Activated CD4-positive, alpha-beta memory T cell treated with anti-CD3 and anti-CD28 coated beads for 36 hours (primary cell): ENCODE results near the gene ERGIC1. TPM values are rescaled to one million over a fixed set of nuclear protein-coding genes. Genes with fewer than 3 reads are reported as not detected.

ENCODE experiments used
- CTCF ChIA-PET: fragments of 350-600 bp; sonication (Branson Sonifier 250); formaldehyde crosslinking; loops from one replicate; lab custom pipeline; 2021; ENCODE audit warnings: antibody characterized with exemption, inconsistent platforms; lab: Charles Lee
- POLR2A ChIA-PET: fragments of 350-600 bp; sonication (Branson Sonifier 250); formaldehyde crosslinking; loops from one replicate; lab custom pipeline; 2021; ENCODE audit warnings: antibody characterized with exemption; lab: Charles Lee
- DNase-seq: peaks from one replicate; pipeline ENCODE4 v3.0.0-alpha.2; 2020
- H3K27ac Mint-ChIP-seq: one replicate; pipeline ENCODE4 v1.8.0; 2021; ENCODE audit warnings: mixed read lengths
- H3K27me3 Mint-ChIP-seq: one replicate; pipeline ENCODE4 v1.8.0; 2021; ENCODE audit warnings: mixed read lengths
- H3K36me3 Mint-ChIP-seq: one replicate; pipeline ENCODE4 v1.8.0; 2021; ENCODE audit warnings: mixed read lengths
- H3K4me1 Mint-ChIP-seq: one replicate; pipeline ENCODE4 v1.8.0; 2021; ENCODE audit warnings: low read depth, mixed read lengths
- H3K4me3 Mint-ChIP-seq: one replicate; pipeline ENCODE4 v1.8.0; 2021; ENCODE audit warnings: mild to moderate bottlenecking, mixed read lengths
- H3K9me3 Mint-ChIP-seq: one replicate; pipeline ENCODE4 v1.8.0; 2021; ENCODE audit warnings: mixed read lengths
- intact Hi-C: fragments of 100-400 bp; cut with micrococcal nuclease; formaldehyde crosslinking; loops from one replicate; pipeline ENCODE4 v1.15.1; 2023
- total RNA-seq, 2 experiments: library from RNA; stranded (reverse); gene quantifications; one replicate each; pipeline ENCODE4 v1.2.3, GENCODE V29; 2021

ERGIC1 gene
- total RNA-seq, 2 experiments from 2014 or later = 41.9 to 42.7 TPM

- H3K36me3 Mint-ChIP-seq = no peaks in the 10 kb centered on the region
- H3K27me3 Mint-ChIP-seq = no peaks in the 10 kb centered on the region
- CTCF ChIA-PET = no interaction called here
- H3K27ac Mint-ChIP-seq = no peak overlapping the region
- no peak overlapping the region for H3K4me3 Mint-ChIP-seq
- intact Hi-C loops = no loop called here
- no peak for DNase-seq
- H3K4me1 Mint-ChIP-seq = peaks cover 10% of the 10 kb centered on the region
- H3K9me3 Mint-ChIP-seq = no peaks in the 10 kb centered on the region
- POLR2A ChIA-PET = no interaction called here
These were observed 36.3 kb downstream of the ERGIC1 start for GRCh38 chr5:172870291-172870714.

- H3K4me1 Mint-ChIP-seq = peaks cover 10% of the 10 kb centered on the region
- CTCF ChIA-PET = no interaction called here
- no peaks in the 10 kb centered on the region for H3K27me3 Mint-ChIP-seq
- intact Hi-C loops = no loop called here
- DNase-seq = no peak
- no peaks in the 10 kb centered on the region for H3K36me3 Mint-ChIP-seq
- no peaks in the 10 kb centered on the region for H3K9me3 Mint-ChIP-seq
- no peak overlapping the region for H3K27ac Mint-ChIP-seq
- POLR2A ChIA-PET = no interaction called here
- H3K4me3 Mint-ChIP-seq = no peak overlapping the region
These were observed 36.8 kb downstream of the ERGIC1 start for GRCh38 chr5:172870715-172871461.

- no peak for DNase-seq
- H3K4me1 Mint-ChIP-seq = peaks cover 11% of the 10 kb centered on the region
- H3K9me3 Mint-ChIP-seq = no peaks in the 10 kb centered on the region
- H3K27me3 Mint-ChIP-seq = no peaks in the 10 kb centered on the region
- no peak overlapping the region for H3K27ac Mint-ChIP-seq
- ChIA-PET POLR2A (interaction anchor here (1.2 kb wide), 1 partner anchor 119 kb away, joined by 3 read pairs; no protein-coding TSS in a partner anchor), CTCF (no interaction called here)
- H3K36me3 Mint-ChIP-seq = no peaks in the 10 kb centered on the region
- intact Hi-C loops = no loop called here
- no peak overlapping the region for H3K4me3 Mint-ChIP-seq
These were observed 37.5 kb downstream of the ERGIC1 start for GRCh38 chr5:172871536-172871935.

GRCh38 chr5:172871982-172872381 is 37.9 kb downstream of the ERGIC1 start:
- no peak for DNase-seq
- CTCF ChIA-PET = no interaction called here
- POLR2A ChIA-PET = interaction anchor here (1.2 kb wide), 1 partner anchor 120 kb away, joined by 3 read pairs; no protein-coding TSS in a partner anchor
- Mint-ChIP-seq H3K4me1 (peaks cover 11% of the 10 kb centered on the region), H3K9me3 (no peaks in the 10 kb centered on the region), H3K36me3 (no peaks in the 10 kb centered on the region), H3K4me3 (no peak overlapping the region), H3K27ac (no peak overlapping the region), H3K27me3 (no peaks in the 10 kb centered on the region)
- intact Hi-C loops = no loop called here

- Mint-ChIP-seq H3K36me3 (no peaks in the 10 kb centered on the region), H3K4me3 (no peak overlapping the region), H3K9me3 (no peaks in the 10 kb centered on the region), H3K4me1 (peaks cover 11% of the 10 kb centered on the region), H3K27me3 (no peaks in the 10 kb centered on the region), H3K27ac (no peak overlapping the region)
- CTCF ChIA-PET = interaction anchor here (1.6 kb wide), 1 partner anchor 162 kb away, joined by 3 read pairs; no protein-coding TSS in a partner anchor
- DNase-seq = no peak
- POLR2A ChIA-PET = no interaction called here
- intact Hi-C loops = no loop called here
These were observed 39.0 kb downstream of the ERGIC1 start for GRCh38 chr5:172872997-172873491.

GRCh38 chr5:172873513-172873912 is 39.5 kb downstream of the ERGIC1 start:
- Mint-ChIP-seq H3K36me3 (no peaks in the 10 kb centered on the region), H3K4me1 (peaks cover 6% of the 10 kb centered on the region), H3K27ac (no peak overlapping the region), H3K27me3 (no peaks in the 10 kb centered on the region), H3K9me3 (no peaks in the 10 kb centered on the region), H3K4me3 (no peak overlapping the region)
- intact Hi-C loops = no loop called here
- CTCF ChIA-PET = interaction anchor here (0.7 to 1.6 kb wide), 2 partner anchors 159 to 162 kb away, joined by 3 read pairs; no protein-coding TSS in a partner anchor
- POLR2A ChIA-PET = no interaction called here
- DNase-seq = no peak

- H3K9me3 Mint-ChIP-seq = no peaks in the 10 kb centered on the region
- H3K27ac Mint-ChIP-seq = no peak overlapping the region
- H3K27me3 Mint-ChIP-seq = no peaks in the 10 kb centered on the region
- no peak for DNase-seq
- H3K4me3 Mint-ChIP-seq = no peak overlapping the region
- H3K36me3 Mint-ChIP-seq = no peaks in the 10 kb centered on the region
- intact Hi-C loops = no loop called here
- H3K4me1 Mint-ChIP-seq = peaks cover 2% of the 10 kb centered on the region
- ChIA-PET CTCF (interaction anchor here (0.8 to 1.3 kb wide), 2 partner anchors 13 to 104 kb away, joined by 3 read pairs; partner anchors contain the start of gene DUSP1), POLR2A (no interaction called here)
These were observed 40.8 kb downstream of the ERGIC1 start for GRCh38 chr5:172874647-172875504.

GRCh38 chr5:172875505-172876279 is 41.6 kb downstream of the ERGIC1 start:
- no peaks in the 10 kb centered on the region for H3K9me3 Mint-ChIP-seq
- H3K4me3 Mint-ChIP-seq = no peak overlapping the region
- intact Hi-C loops = no loop called here
- ChIA-PET POLR2A (no interaction called here), CTCF (interaction anchor here (0.8 kb wide), 1 partner anchor 105 kb away, joined by 3 read pairs; the partner anchor contains the start of gene DUSP1)
- H3K36me3 Mint-ChIP-seq = no peaks in the 10 kb centered on the region
- H3K4me1 Mint-ChIP-seq = peaks cover 2% of the 10 kb centered on the region
- DNase-seq = no peak
- no peak overlapping the region for H3K27ac Mint-ChIP-seq
- no peaks in the 10 kb centered on the region for H3K27me3 Mint-ChIP-seq

GRCh38 chr5:172876578-172876977 is 42.5 kb downstream of the ERGIC1 start:
- CTCF ChIA-PET = interaction anchor here (1.3 kb wide), 1 partner anchor 162 kb away, joined by 3 read pairs; no protein-coding TSS in a partner anchor
- POLR2A ChIA-PET = no interaction called here
- no peak overlapping the region for H3K4me3 Mint-ChIP-seq

GRCh38 chr5:172877466-172878260 is 43.6 kb downstream of the ERGIC1 start:
- POLR2A ChIA-PET = no interaction called here

More at GRCh38 chr5:172876578-172876977, 42.5 kb downstream of the ERGIC1 start:
- intact Hi-C loops = no loop called here
- H3K27me3 Mint-ChIP-seq = no peaks in the 10 kb centered on the region
- H3K27ac Mint-ChIP-seq = no peak overlapping the region
- no peaks in the 10 kb centered on the region for H3K36me3 Mint-ChIP-seq
- H3K9me3 Mint-ChIP-seq = no peaks in the 10 kb centered on the region
- no peak for DNase-seq
- peaks cover 3% of the 10 kb centered on the region for H3K4me1 Mint-ChIP-seq

GRCh38 chr5:172878585-172878932 is 44.5 kb downstream of the ERGIC1 start:
- intact Hi-C loops = no loop called here
- no peak for DNase-seq
- H3K4me1 Mint-ChIP-seq = peaks cover 8% of the 10 kb centered on the region
- POLR2A ChIA-PET = no interaction called here
- no peak overlapping the region for H3K4me3 Mint-ChIP-seq
- peaks cover 5% of the 10 kb centered on the region for H3K36me3 Mint-ChIP-seq
- no peaks in the 10 kb centered on the region for H3K9me3 Mint-ChIP-seq
- CTCF ChIA-PET = interaction anchor here (0.6 kb wide), 1 partner anchor 492 kb away, joined by 3 read pairs; no protein-coding TSS in a partner anchor
- no peaks in the 10 kb centered on the region for H3K27me3 Mint-ChIP-seq
- no peak overlapping the region for H3K27ac Mint-ChIP-seq

More at GRCh38 chr5:172877466-172878260, 43.6 kb downstream of the ERGIC1 start:
- no peak overlapping the region for H3K4me3 Mint-ChIP-seq
- no peaks in the 10 kb centered on the region for H3K9me3 Mint-ChIP-seq
- CTCF ChIA-PET = interaction anchor here (0.6 to 1.3 kb wide), 2 partner anchors 163 to 491 kb away, joined by 3 read pairs; no protein-coding TSS in a partner anchor
- peaks cover 8% of the 10 kb centered on the region for H3K4me1 Mint-ChIP-seq
- intact Hi-C loops = no loop called here
- DNase-seq = no peak
- H3K27ac Mint-ChIP-seq = no peak overlapping the region
- no peaks in the 10 kb centered on the region for H3K36me3 Mint-ChIP-seq
- no peaks in the 10 kb centered on the region for H3K27me3 Mint-ChIP-seq
